Measurements from ENCODE around the gene KLHL25. TPM values are rescaled to one million over a fixed set of nuclear protein-coding genes. Genes with fewer than 3 reads are reported as not detected.

Gene KLHL25
- total RNA-seq, 2 donors from 2014 or later: 15.0 to 18.1 TPM

GRCh38 chr15:85733416-85733815 is 61.3 kb downstream of the KLHL25 start:
- peaks cover 7% of the 10 kb centered on the region for H3K9me3 ChIP-seq
- no peak for TF ChIP-seq CTCF (IDR thresholded peaks at IDR 0.05)
- no peak overlapping the region for H3K27ac ChIP-seq
- no peaks in the 10 kb centered on the region for H3K27me3 ChIP-seq (replicated peaks; ENCODE audit: insufficient read depth)
- H3K4me1 ChIP-seq (ENCODE audit: control insufficient read depth in 1 of 2, low read depth in 2 of 2): no peaks in the 10 kb centered on the region
- ATAC-seq (ENCODE audit: insufficient number of reproducible peaks, low FRiP score, low read depth) (no peak), DNase-seq (ENCODE audit: low spot score) (no peak)
- H3K36me3 ChIP-seq: peaks cover 58% of the 10 kb centered on the region
- H3K4me3 ChIP-seq: no peak overlapping the region

DNA sequence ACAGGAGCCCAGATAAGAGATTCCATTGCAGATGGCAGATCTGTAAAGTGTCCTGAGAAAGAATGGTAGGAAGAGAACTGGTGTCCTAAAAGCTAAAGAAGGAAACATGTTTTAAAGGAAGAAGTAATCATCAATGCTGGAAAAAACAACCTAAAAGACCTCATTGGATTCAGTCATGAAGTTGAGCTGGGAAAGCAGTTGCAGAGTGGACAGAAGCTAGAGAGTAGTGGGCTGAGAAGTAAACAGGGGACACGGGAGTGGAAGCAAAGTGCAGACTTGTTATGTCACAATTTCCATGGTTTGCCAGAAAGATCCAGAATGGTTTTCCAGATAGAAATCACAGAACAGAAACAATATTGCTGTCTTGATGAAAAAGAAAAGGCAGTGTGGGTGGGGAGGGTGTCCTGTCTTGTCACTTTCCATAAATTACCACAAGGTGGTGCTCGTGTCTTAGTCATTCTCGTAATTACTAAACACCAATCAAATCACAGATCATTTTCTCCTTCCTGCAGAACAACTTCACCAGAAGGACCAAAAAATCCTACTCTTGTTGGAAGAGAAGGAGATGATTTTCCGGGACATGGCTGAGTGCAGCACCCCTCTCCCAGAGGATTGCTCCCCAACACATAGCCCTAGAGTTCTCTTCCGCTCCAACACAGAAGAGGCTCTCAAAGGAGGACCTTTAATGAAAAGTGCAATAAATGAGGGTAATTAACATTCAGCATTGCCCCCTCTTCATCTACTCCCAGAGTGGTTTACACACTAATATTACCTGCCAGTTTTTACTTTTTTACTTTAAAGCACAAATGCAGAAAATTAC is 64.5 kb downstream of the KLHL25 start:
- peak; percentile 76 for TF ChIP-seq CTCF (IDR thresholded peaks at IDR 0.05)
- DNase-seq (ENCODE audit: low spot score) (no peak), ATAC-seq (ENCODE audit: insufficient number of reproducible peaks, low FRiP score, low read depth) (no peak)
- H3K27ac ChIP-seq: no peak overlapping the region
- H3K27me3 ChIP-seq (replicated peaks; ENCODE audit: insufficient read depth): no peaks in the 10 kb centered on the region
- no peak overlapping the region for H3K4me3 ChIP-seq
- peaks cover 7% of the 10 kb centered on the region for H3K9me3 ChIP-seq
- peaks cover 18 to 22% of the 10 kb centered on the region in 2 donors for H3K4me1 ChIP-seq (ENCODE audit: control insufficient read depth in 1 of 2, low read depth in 2 of 2)
- peaks cover 60% of the 10 kb centered on the region for H3K36me3 ChIP-seq

- DNase-seq (ENCODE audit: low spot score) (no peak), ATAC-seq (ENCODE audit: insufficient number of reproducible peaks, low FRiP score, low read depth) (no peak)
- Histone ChIP-seq H3K36me3 (peaks cover 61% of the 10 kb centered on the region), H3K27ac (peak overlapping the region; percentile 77 to 82), H3K27me3 (replicated peaks; ENCODE audit: insufficient read depth) (no peaks in the 10 kb centered on the region), H3K9me3 (no peaks in the 10 kb centered on the region), H3K4me3 (no peak overlapping the region), H3K4me1 (ENCODE audit: control insufficient read depth in 1 of 2, low read depth in 2 of 2) (peaks cover 32 to 37% of the 10 kb centered on the region in 2 donors)
- TF ChIP-seq CTCF (IDR thresholded peaks at IDR 0.05): no peak
Measured at GRCh38 chr15:85727068-85727467, 67.7 kb downstream of the KLHL25 start.

GRCh38 chr15:85726454-85726853 is 68.3 kb downstream of the KLHL25 start:
- Histone ChIP-seq H3K9me3 (no peaks in the 10 kb centered on the region), H3K36me3 (peaks cover 60% of the 10 kb centered on the region), H3K4me1 (ENCODE audit: control insufficient read depth in 1 of 2, low read depth in 2 of 2) (peaks cover 32 to 37% of the 10 kb centered on the region in 2 donors), H3K4me3 (no peak overlapping the region), H3K27ac (peak overlapping the region; percentile 77 to 82), H3K27me3 (replicated peaks; ENCODE audit: insufficient read depth) (no peaks in the 10 kb centered on the region)
- ATAC-seq (ENCODE audit: insufficient number of reproducible peaks, low FRiP score, low read depth) (no peak), DNase-seq (ENCODE audit: low spot score) (no peak)
- no peak for TF ChIP-seq CTCF (IDR thresholded peaks at IDR 0.05)

GRCh38 chr15:85725564-85725963 is 69.2 kb downstream of the KLHL25 start:
- ATAC-seq (ENCODE audit: insufficient number of reproducible peaks, low FRiP score, low read depth): no peak
- no peak for DNase-seq (ENCODE audit: low spot score)
- peaks cover 60% of the 10 kb centered on the region for H3K36me3 ChIP-seq
- no peak overlapping the region for H3K4me3 ChIP-seq
- no peaks in the 10 kb centered on the region for H3K27me3 ChIP-seq (replicated peaks; ENCODE audit: insufficient read depth)
- H3K4me1 ChIP-seq (ENCODE audit: control insufficient read depth in 1 of 2, low read depth in 2 of 2): peaks cover 32 to 37% of the 10 kb centered on the region in 2 donors
- no peaks in the 10 kb centered on the region for H3K9me3 ChIP-seq
- H3K27ac ChIP-seq: peak overlapping the region; percentile 74 to 82
- no peak for TF ChIP-seq CTCF (IDR thresholded peaks at IDR 0.05)

All from thoracic aorta (tissue), 2 donors.